SJSA1 (cell line): Measurements from ENCODE around the gene NSD2. TPM values are rescaled to one million over a fixed set of nuclear protein-coding genes. Genes with fewer than 3 reads are reported as not detected.

Source experiments
- DNase-seq, 2 experiments: peaks; one replicate each; pipeline ENCODE4 v3.0.0-alpha.2; 2015 to 2020; ENCODE audit warnings: low spot score in 2 of 2, low read depth in 1 of 2
- H3K27ac ChIP-seq: fragments of 250-450 bp; sonication (Bioruptor Pico); 2 replicates; pipeline ENCODE4 v1.5.1; 2020; ENCODE audit warnings: mild to moderate bottlenecking, moderate library complexity
- H3K27me3 ChIP-seq: fragments of 250-450 bp; sonication (Bioruptor Pico); replicated peaks from 2 replicates; pipeline ENCODE4 v1.5.1; 2020; ENCODE audit warnings: mild to moderate bottlenecking, moderate library complexity
- H3K36me3 ChIP-seq: fragments of 250-450 bp; sonication (Bioruptor Pico); 2 replicates; pipeline ENCODE4 v1.5.1; 2020; ENCODE audit warnings: mild to moderate bottlenecking
- H3K4me1 ChIP-seq: fragments of 250-450 bp; sonication (Bioruptor Pico); replicated peaks from 2 replicates; pipeline ENCODE4 v1.6.1; 2021; ENCODE audit warnings: mild to moderate bottlenecking
- H3K4me3 ChIP-seq: fragments of 250-450 bp; sonication (Bioruptor Pico); 2 replicates; pipeline ENCODE4 v1.5.1; 2020; ENCODE audit warnings: mild to moderate bottlenecking
- H3K9me3 ChIP-seq: fragments of 250-450 bp; sonication (Bioruptor Pico); replicated peaks from 2 replicates; pipeline ENCODE4 v1.5.1; 2020; ENCODE audit warnings: mild to moderate bottlenecking
- total RNA-seq: library from RNA; depleted of rRNA; stranded (reverse); fragments of >200 nt; shearing (Covaris generic); gene quantifications from 2 replicates; pipeline ENCODE4 v1.2.3, GENCODE V29; 2014

NSD2 gene
- total RNA-seq, 1 experiment from 2014 or later, result 35.9 TPM

GRCh38 chr4:1880332-1880731 lies 9.1 kb downstream of the NSD2 start:
- DNase-seq, result no peak
- no peak overlapping the region for H3K27ac ChIP-seq
- no peaks in the 10 kb centered on the region for H3K4me1 ChIP-seq
- H3K9me3 ChIP-seq, result no peaks in the 10 kb centered on the region
- H3K27me3 ChIP-seq, result no peaks in the 10 kb centered on the region
- H3K36me3 ChIP-seq, result no peaks in the 10 kb centered on the region
- H3K4me3 ChIP-seq, result no peak overlapping the region

DNA sequence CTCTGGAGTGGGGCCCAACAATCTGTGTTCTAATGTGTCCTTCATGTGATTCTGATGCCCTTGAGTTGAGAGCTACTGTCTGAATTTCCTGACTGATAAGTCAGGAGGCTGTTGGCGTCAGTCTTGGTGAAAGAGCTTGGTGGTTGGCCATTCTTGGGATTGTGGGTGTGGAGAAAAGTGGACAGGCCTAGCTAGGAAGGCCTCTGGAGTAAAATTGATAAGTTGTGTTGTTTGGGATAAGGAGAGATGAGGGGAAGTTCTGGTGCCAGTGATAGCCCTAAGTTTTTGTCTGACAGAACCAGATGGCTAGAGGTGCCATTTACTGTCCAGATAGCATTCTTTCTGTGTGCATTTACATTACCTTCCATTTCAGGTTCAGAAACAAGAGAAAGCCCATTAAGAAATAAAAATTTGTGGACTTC lies 11.7 kb downstream of the NSD2 start:
- no peaks in the 10 kb centered on the region for H3K4me1 ChIP-seq
- H3K9me3 ChIP-seq, result no peaks in the 10 kb centered on the region
- no peak overlapping the region for H3K4me3 ChIP-seq
- no peaks in the 10 kb centered on the region for H3K36me3 ChIP-seq
- no peaks in the 10 kb centered on the region for H3K27me3 ChIP-seq
- DNase-seq, result no peak
- no peak overlapping the region for H3K27ac ChIP-seq

DNA sequence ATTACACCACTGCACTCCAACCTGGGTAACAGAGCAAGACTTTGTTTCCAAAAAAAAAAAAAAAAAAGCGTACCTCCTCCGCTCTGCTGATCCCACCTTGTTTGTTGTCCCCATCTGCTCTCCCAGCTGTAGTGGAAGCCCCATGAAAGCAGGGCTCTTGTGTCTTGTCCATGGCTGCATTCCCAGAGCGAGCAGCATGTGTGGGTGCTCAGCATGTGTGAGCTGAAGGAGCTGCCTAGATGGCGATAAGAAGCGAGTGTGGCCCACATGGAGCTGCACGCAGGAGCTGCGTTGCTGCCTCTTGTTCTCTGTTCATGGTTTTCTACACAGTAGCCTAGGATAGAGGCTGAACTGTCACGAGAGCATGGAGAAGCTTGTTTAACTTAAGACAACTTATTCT lies 12.4 kb downstream of the NSD2 start:
- DNase-seq, result no peak
- Histone ChIP-seq H3K27ac (no peak overlapping the region), H3K27me3 (no peaks in the 10 kb centered on the region), H3K4me1 (no peaks in the 10 kb centered on the region), H3K9me3 (no peaks in the 10 kb centered on the region), H3K36me3 (no peaks in the 10 kb centered on the region), H3K4me3 (no peak overlapping the region)

- H3K4me3 ChIP-seq, result no peak overlapping the region
Observed at GRCh38 chr4:1885414-1885813, 14.2 kb downstream of the NSD2 start.

DNA sequence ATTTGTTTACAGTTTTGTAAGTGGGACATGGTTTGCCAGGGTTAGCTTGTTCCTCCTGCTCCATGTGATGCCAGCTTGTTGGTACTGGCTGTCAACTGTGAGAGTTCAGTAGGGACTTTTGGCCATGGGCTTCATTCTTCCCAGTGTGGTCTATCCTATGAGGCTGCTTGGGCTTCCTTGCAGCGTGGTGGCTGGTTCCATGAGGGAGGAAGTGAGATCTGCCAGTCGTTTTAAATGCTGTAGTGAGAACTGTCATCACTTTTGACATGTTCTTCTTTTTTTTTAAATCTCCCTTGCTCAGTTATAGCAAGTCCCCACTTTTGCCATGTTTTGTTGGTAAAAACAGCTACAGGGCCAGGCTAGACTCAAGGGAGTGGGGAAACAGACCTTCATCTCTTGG lies 15.9 kb downstream of the NSD2 start:
- no peaks in the 10 kb centered on the region for H3K27me3 ChIP-seq
- H3K4me3 ChIP-seq, result no peak overlapping the region
- H3K4me1 ChIP-seq, result no peaks in the 10 kb centered on the region
- H3K27ac ChIP-seq, result no peak overlapping the region
- H3K9me3 ChIP-seq, result no peaks in the 10 kb centered on the region
- no peaks in the 10 kb centered on the region for H3K36me3 ChIP-seq
- no peak for DNase-seq

More at GRCh38 chr4:1885414-1885813, 14.2 kb downstream of the NSD2 start:
- Histone ChIP-seq H3K27me3 (no peaks in the 10 kb centered on the region), H3K27ac (no peak overlapping the region), H3K9me3 (no peaks in the 10 kb centered on the region), H3K36me3 (no peaks in the 10 kb centered on the region), H3K4me1 (no peaks in the 10 kb centered on the region)
- DNase-seq, result no peak

DNA sequence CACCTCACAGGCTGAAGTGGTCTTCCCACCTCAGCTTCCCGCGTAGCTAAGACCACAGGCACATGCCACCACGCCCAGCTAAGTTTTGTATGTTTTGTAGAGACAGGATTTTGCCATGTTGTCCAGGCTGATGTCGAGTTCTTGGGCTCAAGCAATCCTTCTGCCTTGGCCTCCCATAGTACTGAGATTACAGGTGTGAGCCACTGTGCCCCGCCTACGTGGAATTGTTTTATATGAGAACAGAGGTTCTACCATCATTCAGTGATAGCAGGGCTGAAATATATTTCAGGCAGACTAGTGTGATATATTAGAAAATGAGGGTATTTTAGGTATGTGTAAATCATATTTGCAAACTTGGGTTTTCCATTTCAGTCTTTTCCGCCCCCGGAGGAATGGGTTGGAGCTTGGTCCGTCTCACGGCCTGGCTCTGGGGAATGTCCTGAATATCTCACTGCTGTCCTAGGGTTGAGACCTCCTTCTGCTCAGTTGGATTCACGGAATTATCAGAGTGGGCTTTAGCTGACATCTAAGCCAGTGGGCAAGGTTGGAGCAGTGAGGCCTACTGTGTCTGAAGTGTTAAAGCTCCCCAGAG lies 19.9 kb downstream of the NSD2 start:
- DNase-seq, result no peak
- H3K36me3 ChIP-seq, result no peaks in the 10 kb centered on the region; the same call in 1 of the 2 replicates
- H3K4me3 ChIP-seq, result no peak overlapping the region
- H3K27me3 ChIP-seq, result no peaks in the 10 kb centered on the region
- no peaks in the 10 kb centered on the region for H3K9me3 ChIP-seq
- no peaks in the 10 kb centered on the region for H3K4me1 ChIP-seq
- no peak overlapping the region for H3K27ac ChIP-seq

DNA sequence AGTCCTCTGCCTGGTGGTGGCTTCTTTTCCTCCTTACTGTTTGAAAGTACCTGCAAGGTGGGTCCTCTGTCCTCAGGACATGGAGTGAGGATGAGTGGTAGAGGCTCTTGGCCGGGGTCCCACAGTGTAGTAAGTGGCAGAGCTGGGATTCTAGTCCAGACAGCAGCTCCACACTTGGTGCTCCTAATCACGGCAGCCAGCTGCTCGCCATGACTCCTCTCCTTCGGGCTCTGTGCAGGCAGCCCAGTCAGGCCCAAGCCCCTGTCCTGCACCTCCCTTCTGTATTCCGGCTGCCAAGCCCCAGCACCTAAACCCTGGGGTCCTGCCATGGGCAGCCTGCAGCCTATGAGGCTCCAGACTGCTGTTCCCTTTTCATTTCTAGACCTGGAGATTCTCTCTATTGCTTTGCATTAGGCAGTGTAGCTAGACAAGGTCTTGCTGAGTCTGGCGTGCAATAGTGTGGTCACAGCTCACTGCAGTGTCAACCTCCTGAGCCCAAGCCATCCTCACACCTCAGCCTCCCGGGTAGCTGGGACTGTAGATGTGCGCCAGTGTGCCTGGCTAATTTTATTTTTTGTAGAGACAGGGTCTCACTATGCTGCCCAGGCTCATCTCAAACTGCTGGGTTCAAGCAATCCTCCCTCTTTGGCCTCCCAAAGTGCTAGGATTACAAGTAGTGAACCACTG lies 24.9 kb downstream of the NSD2 start:
- no peak overlapping the region for H3K27ac ChIP-seq

DNA sequence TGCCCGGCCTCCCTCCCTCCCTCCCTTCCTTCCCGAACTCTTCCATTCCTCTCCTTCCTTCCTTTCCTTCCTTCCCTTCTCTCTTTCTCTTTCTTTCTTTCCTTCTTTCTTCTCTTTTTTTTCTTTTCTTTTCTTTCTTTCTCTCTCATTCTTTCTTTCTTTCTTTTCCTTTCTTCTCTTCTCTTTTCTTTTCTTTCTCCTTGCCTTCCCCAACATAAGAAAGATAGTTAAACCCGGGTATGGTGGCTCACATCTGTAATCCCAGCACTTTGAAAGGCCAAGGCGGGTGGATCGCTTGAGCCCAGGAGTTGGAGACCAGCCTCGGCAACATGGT lies 25.4 kb downstream of the NSD2 start:
- Histone ChIP-seq H3K36me3 (peaks cover 15% of the 10 kb centered on the region), H3K27ac (no peak overlapping the region), H3K27me3 (no peaks in the 10 kb centered on the region), H3K4me3 (no peak overlapping the region), H3K9me3 (no peaks in the 10 kb centered on the region), H3K4me1 (0 out of 2 replicates have a peak, but pooled peaks cover 6% of the 10 kb centered on the region)
- DNase-seq, result no peak

More for the DNA sequence above, 24.9 kb downstream of the NSD2 start:
- H3K9me3 ChIP-seq, result no peaks in the 10 kb centered on the region
- no peak overlapping the region for H3K4me3 ChIP-seq
- H3K36me3 ChIP-seq, result peaks cover 10% of the 10 kb centered on the region
- H3K27me3 ChIP-seq, result no peaks in the 10 kb centered on the region
- H3K4me1 ChIP-seq, result 0 out of 2 replicates have a peak, but pooled peaks cover 6% of the 10 kb centered on the region
- no peak for DNase-seq

GRCh38 chr4:1898007-1898406 lies 26.8 kb downstream of the NSD2 start:
- Histone ChIP-seq H3K27ac (no peak overlapping the region), H3K9me3 (no peaks in the 10 kb centered on the region), H3K36me3 (peaks cover 17% of the 10 kb centered on the region), H3K4me3 (no peak overlapping the region), H3K27me3 (no peaks in the 10 kb centered on the region), H3K4me1 (0 out of 2 replicates have a peak, but pooled peaks cover 6% of the 10 kb centered on the region)
- no peak for DNase-seq

DNA sequence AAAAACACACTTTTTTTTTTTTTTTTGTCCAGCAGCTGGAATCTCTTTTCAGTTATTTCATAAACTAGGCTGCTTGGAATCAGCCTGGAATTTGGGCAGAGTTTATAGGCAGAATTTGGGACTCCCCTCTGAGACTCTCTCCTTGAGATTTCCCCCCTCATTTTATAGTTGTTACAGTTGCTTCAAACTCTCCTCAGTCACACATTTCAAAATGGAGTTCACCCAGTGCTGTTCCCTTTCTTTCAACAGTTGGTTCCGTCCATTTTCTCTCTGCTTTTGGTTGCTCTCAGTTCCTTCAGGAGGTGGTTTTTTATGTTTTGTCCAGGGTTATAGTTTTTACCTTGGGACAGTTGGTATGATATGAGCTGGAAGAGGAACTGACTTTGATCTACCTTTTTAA lies 27.5 kb downstream of the NSD2 start:
- Histone ChIP-seq H3K9me3 (no peaks in the 10 kb centered on the region), H3K4me3 (no peak overlapping the region), H3K4me1 (0 out of 2 replicates have a peak, but pooled peaks cover 6% of the 10 kb centered on the region), H3K27me3 (no peaks in the 10 kb centered on the region), H3K36me3 (peaks cover 17% of the 10 kb centered on the region), H3K27ac (no peak overlapping the region)
- DNase-seq, result no peak

GRCh38 chr4:1899149-1900086 lies 28.2 kb downstream of the NSD2 start:
- Histone ChIP-seq H3K9me3 (no peaks in the 10 kb centered on the region), H3K4me3 (no peak overlapping the region), H3K27ac (no peak overlapping the region), H3K36me3 (peaks cover 24% of the 10 kb centered on the region), H3K4me1 (0 out of 2 replicates have a peak, but pooled peaks cover 6% of the 10 kb centered on the region), H3K27me3 (no peaks in the 10 kb centered on the region)
- DNase-seq, result peak; percentile 35 to 59

- Histone ChIP-seq H3K27me3 (no peaks in the 10 kb centered on the region), H3K4me3 (no peak overlapping the region), H3K27ac (no peak overlapping the region), H3K9me3 (no peaks in the 10 kb centered on the region), H3K36me3 (peaks cover 30% of the 10 kb centered on the region), H3K4me1 (0 out of 2 replicates have a peak, but pooled peaks cover 6% of the 10 kb centered on the region)
- DNase-seq, result no peak
Observed at GRCh38 chr4:1900087-1900433, 28.9 kb downstream of the NSD2 start.

- H3K27me3 ChIP-seq, result no peaks in the 10 kb centered on the region
- 0 out of 2 replicates have a peak, but pooled peaks cover 6% of the 10 kb centered on the region for H3K4me1 ChIP-seq
- H3K4me3 ChIP-seq, result no peak overlapping the region
- H3K27ac ChIP-seq, result no peak overlapping the region
- no peak for DNase-seq
- no peaks in the 10 kb centered on the region for H3K9me3 ChIP-seq
- peaks cover 32% of the 10 kb centered on the region for H3K36me3 ChIP-seq
Observed at GRCh38 chr4:1900624-1901023, 29.4 kb downstream of the NSD2 start.

DNA sequence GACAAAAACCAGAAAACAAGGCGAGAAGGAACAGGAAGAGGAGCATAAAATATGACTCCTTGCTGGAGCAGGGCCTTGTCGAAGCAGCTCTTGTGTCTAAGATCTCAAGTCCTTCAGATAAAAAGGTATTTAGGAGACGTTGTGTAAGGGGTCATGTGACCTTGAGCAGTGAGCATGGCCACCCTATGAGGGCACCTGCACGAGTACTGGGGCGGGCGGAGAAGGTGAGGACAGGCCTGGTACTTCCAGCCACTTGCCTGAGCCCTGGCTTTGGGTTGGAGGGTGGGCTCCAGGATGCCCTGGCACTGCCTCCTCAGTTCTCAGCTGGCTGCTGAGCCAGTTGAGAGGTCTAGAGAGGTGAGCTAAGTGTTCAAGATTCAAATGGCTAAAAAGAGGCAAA lies 29.9 kb downstream of the NSD2 start:
- no peaks in the 10 kb centered on the region for H3K9me3 ChIP-seq
- no peaks in the 10 kb centered on the region for H3K27me3 ChIP-seq
- H3K27ac ChIP-seq, result no peak overlapping the region
- no peak for DNase-seq
- no peak overlapping the region for H3K4me3 ChIP-seq
- 0 out of 2 replicates have a peak, but pooled peaks cover 6% of the 10 kb centered on the region for H3K4me1 ChIP-seq
- H3K36me3 ChIP-seq, result peaks cover 32% of the 10 kb centered on the region
